Upper lobe of left lung (tissue), 6 donors: Measurements from ENCODE around the gene JAK3. TPM values are rescaled to one million over a fixed set of nuclear protein-coding genes. Genes with fewer than 3 reads are reported as not detected.
A peak's percentile ranks its signal among the peaks of the same experiment; 100 is the strongest.

Source experiments
- ATAC-seq, 2 donors: fragments of 200-7000 bp; cut with Tn5 transposase; one replicate each; pipeline ENCODE4 v1.9.1; 2022; ENCODE audit warnings: mild to moderate bottlenecking in 2 of 2, moderate library complexity in 2 of 2; ENCODE audit not compliant: low FRiP score in 2 of 2
- DNase-seq, 2 donors: peaks; one replicate each; pipeline ENCODE4 v3.0.0-alpha.2; 2019 to 2020
- H3K27ac ChIP-seq, 4 donors: fragments of 200-600 bp; sonication (generic); one replicate each; pipeline ENCODE4 v1.5.1; 2016 to 2019
- H3K27me3 ChIP-seq, 4 donors: fragments of 200-600 bp; sonication (generic); one replicate each; pipeline ENCODE4 v1.5.1; 2017 to 2019
- H3K36me3 ChIP-seq, 4 donors: fragments of 200-600 bp; sonication (generic); one replicate each; pipeline ENCODE4 v1.5.1; 2016 to 2019
- H3K4me1 ChIP-seq, 4 donors: fragments of 200-600 bp; sonication (generic); one replicate each; pipeline ENCODE4 v1.5.1; 2018 to 2019
- H3K4me3 ChIP-seq, 4 donors: fragments of 200-600 bp; sonication (generic); one replicate each; pipeline ENCODE4 v1.5.1; 2017 to 2019; ENCODE audit warnings: mild to moderate bottlenecking in 2 of 4, moderate library complexity in 1 of 4
- H3K9me3 ChIP-seq, 4 donors: fragments of 200-600 bp; sonication (generic); one replicate each; pipeline ENCODE4 v1.5.1; 2018 to 2019
- EP300 ChIP-seq, 4 donors: sonication (generic); formaldehyde crosslinking; IDR thresholded peaks; one replicate each; pipeline ENCODE4 v1.5.1; 2017; ENCODE audit warnings: antibody characterized with exemption in 4 of 4, control low read depth in 2 of 4
- POLR2A ChIP-seq, 4 donors: fragments of 450-650 bp; IDR thresholded peaks; one replicate each; pipeline ENCODE4 v1.5.1; 2016 to 2017; ENCODE audit warnings: antibody characterized with exemption in 4 of 4, mild to moderate bottlenecking in 2 of 4
- POLR2AphosphoS5 ChIP-seq, 2 donors: sonication (generic); formaldehyde crosslinking; IDR thresholded peaks; one replicate each; pipeline ENCODE4 v1.5.1; 2017; ENCODE audit warnings: antibody characterized with exemption in 2 of 2
- WGBS, 2 donors: methylation state at CpG; one replicate each; pipeline ENCODE4 v1.1.5; 2017 to 2018; 5-methylcytosine and 5-hydroxymethylcytosine counted together
- total RNA-seq, 6 donors: library from RNA; depleted of rRNA in 4 of 6; stranded (reverse); fragments of >200 nt in 4 of 6; gene quantifications; one replicate each; pipeline versions ENCODE4 v1.1.0 to v1.2.1, GENCODE V29; 2016 to 2021
- TF ChIP-seq, protein P1 (sequence below), 6 experiments: fragments of 450-650 bp in 4 of 6; fragments of 200-600 bp in 2 of 6; sonication (generic) in 2 of 6; IDR thresholded peaks; one replicate each; pipeline ENCODE4 v1.5.1; 2016 to 2019; ENCODE audit warnings: antibody characterized with exemption in 6 of 6
- donor health status: DM: no; HTN: no; CAD: no; lungs with moderate emphysema.
- donor health status: DM: no; HTN: yes; CAD: no; lungs with severe emphysema.

The JAK3 gene
- total RNA-seq, 6 donors from 2014 or later = 11.0 to 25.1 (median 12.8) TPM

DNA sequence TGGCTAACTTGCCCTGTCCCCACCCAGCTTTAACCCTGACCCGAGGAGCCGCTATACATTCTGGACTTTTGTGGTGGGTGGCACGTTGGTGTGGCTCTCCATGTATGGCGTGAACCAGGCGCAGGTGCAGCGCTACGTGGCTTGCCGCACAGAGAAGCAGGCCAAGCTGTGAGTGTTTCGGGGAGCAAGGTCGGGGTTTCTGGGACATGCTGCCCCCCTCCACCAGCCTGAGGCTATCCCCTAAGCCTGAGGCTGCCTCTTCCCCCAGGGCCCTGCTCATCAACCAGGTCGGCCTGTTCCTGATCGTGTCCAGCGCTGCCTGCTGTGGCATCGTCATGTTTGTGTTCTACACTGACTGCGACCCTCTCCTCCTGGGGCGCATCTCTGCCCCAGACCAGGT is 29.9 kb upstream of the JAK3 start:
- H3K36me3 ChIP-seq = no peaks in the 10 kb centered on the region
- H3K27ac ChIP-seq = no peak overlapping the region
- no peaks in the 10 kb centered on the region for H3K9me3 ChIP-seq
- TF ChIP-seq POLR2AphosphoS5 (IDR thresholded peaks at IDR 0.05) (no peak), POLR2A (IDR thresholded peaks at IDR 0.05) (no peak), EP300 (IDR thresholded peaks at IDR 0.05) (no peak)
- TF ChIP-seq, protein P1, sequence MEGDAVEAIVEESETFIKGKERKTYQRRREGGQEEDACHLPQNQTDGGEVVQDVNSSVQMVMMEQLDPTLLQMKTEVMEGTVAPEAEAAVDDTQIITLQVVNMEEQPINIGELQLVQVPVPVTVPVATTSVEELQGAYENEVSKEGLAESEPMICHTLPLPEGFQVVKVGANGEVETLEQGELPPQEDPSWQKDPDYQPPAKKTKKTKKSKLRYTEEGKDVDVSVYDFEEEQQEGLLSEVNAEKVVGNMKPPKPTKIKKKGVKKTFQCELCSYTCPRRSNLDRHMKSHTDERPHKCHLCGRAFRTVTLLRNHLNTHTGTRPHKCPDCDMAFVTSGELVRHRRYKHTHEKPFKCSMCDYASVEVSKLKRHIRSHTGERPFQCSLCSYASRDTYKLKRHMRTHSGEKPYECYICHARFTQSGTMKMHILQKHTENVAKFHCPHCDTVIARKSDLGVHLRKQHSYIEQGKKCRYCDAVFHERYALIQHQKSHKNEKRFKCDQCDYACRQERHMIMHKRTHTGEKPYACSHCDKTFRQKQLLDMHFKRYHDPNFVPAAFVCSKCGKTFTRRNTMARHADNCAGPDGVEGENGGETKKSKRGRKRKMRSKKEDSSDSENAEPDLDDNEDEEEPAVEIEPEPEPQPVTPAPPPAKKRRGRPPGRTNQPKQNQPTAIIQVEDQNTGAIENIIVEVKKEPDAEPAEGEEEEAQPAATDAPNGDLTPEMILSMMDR (IDR thresholded peaks at IDR 0.05) = no peak
- DNase-seq (peak in 1 of 2 donors; percentile 55), ATAC-seq (no peak)
- WGBS, 2 donors = 90 to 92% methylated on average over 8 to 16 of the region's 16 CpGs
- H3K4me3 ChIP-seq = no peak overlapping the region
- peaks cover 0 to 18% (median 10%) of the 10 kb centered on the region in 4 donors for H3K27me3 ChIP-seq
- H3K4me1 ChIP-seq = peaks cover 7 to 19% (median 12%) of the 10 kb centered on the region in 4 donors

DNA sequence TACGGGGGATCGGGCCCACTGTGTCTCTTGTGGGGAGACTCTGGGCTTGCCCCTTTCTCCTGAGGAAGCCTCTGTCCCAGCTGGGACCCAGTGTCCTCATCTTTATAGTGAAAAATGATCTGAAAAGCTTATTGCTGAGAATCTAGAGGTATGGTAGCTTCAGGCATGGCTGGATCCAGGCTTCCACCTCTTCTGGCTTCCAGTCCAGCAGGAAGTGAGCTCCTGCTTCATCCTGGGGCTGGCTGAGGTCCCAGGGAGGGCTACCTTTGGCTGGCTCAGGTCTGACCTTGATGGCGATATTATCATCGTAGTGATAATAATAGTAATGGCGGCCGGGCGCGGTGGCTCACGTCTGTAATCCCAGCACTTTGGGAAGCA is 27.0 kb upstream of the JAK3 start:
- DNase-seq = no peak
- WGBS, 2 donors = 86% methylated on average over 7 to 9 of the region's 9 CpGs
- no peak for ATAC-seq
- Histone ChIP-seq H3K27me3 (peaks cover 0 to 40% (median 26%) of the 10 kb centered on the region in 4 donors), H3K4me3 (no peak overlapping the region), H3K36me3 (no peaks in the 10 kb centered on the region), H3K27ac (no peak overlapping the region), H3K9me3 (no peaks in the 10 kb centered on the region), H3K4me1 (peaks cover 16 to 31% (median 22%) of the 10 kb centered on the region in 4 donors)
- TF ChIP-seq, protein P1 (IDR thresholded peaks at IDR 0.05) = no peak
- TF ChIP-seq POLR2AphosphoS5 (IDR thresholded peaks at IDR 0.05) = no peak
- TF ChIP-seq EP300 (IDR thresholded peaks at IDR 0.05) = no peak
- TF ChIP-seq POLR2A (IDR thresholded peaks at IDR 0.05) = no peak

DNA sequence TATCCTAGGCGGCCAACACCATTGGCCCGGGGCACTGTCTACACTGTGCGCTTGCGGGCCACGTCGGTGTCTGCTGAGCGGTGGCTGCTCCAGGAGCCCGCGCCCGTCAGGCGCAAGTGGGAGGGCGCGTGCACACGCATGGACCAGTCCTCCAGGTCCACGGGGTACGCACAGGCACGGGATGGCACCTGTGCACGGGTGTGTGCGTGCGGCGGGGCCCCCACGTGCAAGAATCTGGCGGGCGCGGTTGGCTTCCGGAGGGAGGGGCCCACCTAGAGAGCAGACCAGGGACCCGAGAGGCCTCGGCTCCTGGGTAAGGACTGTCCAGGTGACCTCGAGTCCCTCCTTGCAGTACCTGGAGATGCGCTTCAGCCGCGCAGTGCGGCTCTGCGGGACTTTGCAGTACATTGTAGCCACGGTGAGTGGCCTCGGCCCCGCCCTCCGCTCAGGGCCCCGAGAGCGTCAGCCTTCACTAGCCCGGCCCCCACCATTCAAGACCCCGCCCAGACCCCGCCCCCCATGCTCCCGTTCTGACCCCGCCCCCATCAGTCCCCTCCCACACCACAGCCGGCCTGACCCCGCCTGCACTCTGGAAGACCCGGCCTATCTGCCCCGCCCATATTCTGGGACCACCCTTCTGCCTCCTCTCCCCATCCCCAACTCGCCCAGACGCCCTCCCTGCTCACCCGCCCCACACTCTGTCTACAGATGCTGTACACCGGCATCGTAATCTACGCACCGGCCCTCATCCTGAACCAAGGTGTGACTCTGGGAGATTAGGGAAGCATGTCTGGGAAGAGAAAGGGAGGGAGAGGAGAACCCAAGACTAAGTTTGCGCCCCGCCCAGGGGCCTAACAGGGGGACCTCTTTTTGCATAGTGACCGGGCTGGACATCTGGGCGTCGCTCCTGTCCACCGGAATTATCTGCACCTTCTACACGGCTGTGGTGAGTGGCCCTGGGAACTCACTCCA is 26.3 kb upstream of the JAK3 start:
- peaks cover 0 to 40% (median 26%) of the 10 kb centered on the region in 4 donors for H3K27me3 ChIP-seq
- WGBS, 2 donors = 17 to 22% methylated on average over 6 to 31 of the region's 63 CpGs
- H3K36me3 ChIP-seq = no peaks in the 10 kb centered on the region
- H3K4me1 ChIP-seq = peaks cover 16 to 31% (median 22%) of the 10 kb centered on the region in 4 donors
- TF ChIP-seq POLR2AphosphoS5 (IDR thresholded peaks at IDR 0.05) (no peak), POLR2A (IDR thresholded peaks at IDR 0.05) (no peak), EP300 (IDR thresholded peaks at IDR 0.05) (no peak)
- TF ChIP-seq, protein P1 (IDR thresholded peaks at IDR 0.05) = no peak
- no peaks in the 10 kb centered on the region for H3K9me3 ChIP-seq
- H3K4me3 ChIP-seq = peak overlapping the region in 3 of 4 donors; percentile 25 to 37 (median 32)
- peak; percentile 45 to 87 for DNase-seq
- ATAC-seq = peak; percentile 40 to 48
- no peak overlapping the region for H3K27ac ChIP-seq

DNA sequence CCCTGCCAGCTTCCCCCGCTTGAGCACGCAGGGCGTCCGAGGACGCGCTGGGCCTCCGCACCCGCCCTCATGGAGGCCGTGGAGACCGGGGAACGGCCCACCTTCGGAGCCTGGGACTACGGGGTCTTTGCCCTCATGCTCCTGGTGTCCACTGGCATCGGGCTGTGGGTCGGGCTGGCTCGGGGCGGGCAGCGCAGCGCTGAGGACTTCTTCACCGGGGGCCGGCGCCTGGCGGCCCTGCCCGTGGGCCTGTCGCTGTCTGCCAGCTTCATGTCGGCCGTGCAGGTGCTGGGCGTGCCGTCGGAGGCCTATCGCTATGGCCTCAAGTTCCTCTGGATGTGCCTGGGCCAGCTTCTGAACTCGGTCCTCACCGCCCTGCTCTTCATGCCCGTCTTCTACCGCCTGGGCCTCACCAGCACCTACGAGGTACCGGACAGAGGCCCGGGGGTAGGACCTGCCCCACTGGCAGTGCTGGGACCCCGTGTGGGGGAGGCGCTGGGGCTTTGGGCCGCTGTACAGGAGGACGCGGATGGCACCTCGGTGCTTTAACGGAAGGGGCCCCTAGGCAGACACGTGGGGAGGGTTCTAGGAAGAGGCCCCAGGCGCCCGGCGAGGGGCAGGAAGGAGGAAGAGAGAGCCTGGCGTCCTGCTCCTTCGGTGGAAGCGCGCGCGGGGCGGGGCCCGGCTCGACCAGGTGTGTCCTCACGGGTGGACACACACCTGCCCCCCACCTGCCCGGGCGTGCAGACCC is 24.6 kb upstream of the JAK3 start:
- WGBS, 2 donors = 2 to 5% methylated on average over 14 to 30 of the region's 61 CpGs
- no peaks in the 10 kb centered on the region for H3K36me3 ChIP-seq
- DNase-seq (peak in 1 of 2 donors; percentile 88), ATAC-seq (peak in 1 of 2 donors; percentile 14)
- peaks cover 16 to 31% (median 22%) of the 10 kb centered on the region in 4 donors for H3K4me1 ChIP-seq
- no peak overlapping the region for H3K27ac ChIP-seq
- TF ChIP-seq, protein P1 (IDR thresholded peaks at IDR 0.05) = no peak
- no peak for TF ChIP-seq POLR2AphosphoS5 (IDR thresholded peaks at IDR 0.05)
- no peak for TF ChIP-seq EP300 (IDR thresholded peaks at IDR 0.05)
- TF ChIP-seq POLR2A (IDR thresholded peaks at IDR 0.05) = no peak
- H3K27me3 ChIP-seq = peaks cover 0 to 40% (median 26%) of the 10 kb centered on the region in 4 donors
- H3K4me3 ChIP-seq = peak overlapping the region in 2 of 4 donors; percentile 11 to 19
- H3K9me3 ChIP-seq = no peaks in the 10 kb centered on the region
